Testis (tissue), 3 donors: ENCODE measurements around the gene PAN3. TPM values are rescaled to one million over a fixed set of nuclear protein-coding genes. Genes with fewer than 3 reads are reported as not detected.

Experiments used
- DNase-seq: peaks from one replicate; pipeline ENCODE4 v3.0.0-alpha.2; 2019
- H3K27ac ChIP-seq, 2 donors: fragments of 200-600 bp; sonication (generic); one replicate each; pipeline ENCODE4 v1.5.1; 2019
- H3K27me3 ChIP-seq: fragments of 200-600 bp; sonication (generic); one replicate; pipeline ENCODE4 v1.5.1; 2019
- H3K36me3 ChIP-seq: fragments of 200-600 bp; sonication (generic); one replicate; pipeline ENCODE4 v1.5.1; 2017; ENCODE audit warnings: low read depth; ENCODE audit errors: missing control alignments
- H3K4me1 ChIP-seq: fragments of 200-600 bp; sonication (generic); one replicate; pipeline ENCODE4 v1.5.1; 2019
- H3K4me3 ChIP-seq, 2 donors: fragments of 200-600 bp; sonication (generic); one replicate each; pipeline ENCODE4 v1.5.1; 2017 to 2019
- H3K9me3 ChIP-seq: fragments of 200-600 bp; sonication (generic); one replicate; pipeline ENCODE4 v1.5.1; 2017
- CTCF ChIP-seq, 3 experiments: fragments of 450-650 bp in 2 of 3; fragments of 200-600 bp in 1 of 3; sonication (generic) in 1 of 3; IDR thresholded peaks; one replicate each; pipeline ENCODE4 v1.5.1; 2016 to 2019; ENCODE audit warnings: antibody characterized with exemption in 3 of 3, mild to moderate bottlenecking in 2 of 3, moderate library complexity in 1 of 3
- POLR2A ChIP-seq: fragments of 450-650 bp; IDR thresholded peaks from one replicate; pipeline ENCODE4 v1.6.1; 2017; ENCODE audit warnings: antibody characterized with exemption, mild to moderate bottlenecking, moderate library complexity
- WGBS, 2 donors: methylation state at CpG; one replicate each; pipeline ENCODE4 v1.1.5; 2018; 5-methylcytosine and 5-hydroxymethylcytosine counted together
- intact Hi-C: fragments of 100-400 bp; cut with DNase I; formaldehyde crosslinking; loops from one replicate; pipeline ENCODE4 v1.15.1; 2023; ENCODE audit warnings: low total_unique reads
- polyA plus RNA-seq: library from polyadenylated mRNA; stranded (reverse); fragments of 350-450 nt; fragmentation: Illumina TruSeq; extraction: RNeasy Lipid Tissue Mini Kit (QIAGEN cat#74804); gene quantifications from one replicate; pipeline ENCODE4 v1.2.3, GENCODE V29; 2014; ENCODE audit warnings: low read depth, low replicate concordance; ENCODE audit not compliant: insufficient read depth
- total RNA-seq, 2 donors: library from RNA; depleted of rRNA; stranded (reverse); fragments of >200 nt; gene quantifications; one replicate each; pipeline ENCODE4 v1.2.3, GENCODE V29; 2016

PAN3 gene
- total and polyA plus RNA-seq, 3 donors from 2014 or later: 30.2 to 76.2 (median 74.8) TPM

- no peaks in the 10 kb centered on the region for H3K4me1 ChIP-seq
- TF ChIP-seq POLR2A (no peak), CTCF (IDR thresholded peaks at IDR 0.05) (no peak)
- H3K9me3 ChIP-seq: no peaks in the 10 kb centered on the region
- no peak overlapping the region for H3K27ac ChIP-seq
- H3K4me3 ChIP-seq: no peak overlapping the region
- H3K27me3 ChIP-seq: no peaks in the 10 kb centered on the region
- DNase-seq: no peak
- intact Hi-C loops: no loop called here
- WGBS, 2 donors: 56 to 83% methylated on average over 3 of the region's 3 CpGs
- H3K36me3 ChIP-seq: no peaks in the 10 kb centered on the region
Observed at GRCh38 chr13:28297341-28297740, 159.0 kb downstream of the PAN3 start.

GRCh38 chr13:28299916-28300315, 161.6 kb downstream of the PAN3 start:
- no peaks in the 10 kb centered on the region for H3K27me3 ChIP-seq
- DNase-seq: no peak
- H3K4me3 ChIP-seq: no peak overlapping the region
- intact Hi-C loops: no loop called here
- no peak overlapping the region for H3K27ac ChIP-seq
- H3K4me1 ChIP-seq: no peaks in the 10 kb centered on the region
- no peak for TF ChIP-seq POLR2A
- no peak for TF ChIP-seq CTCF (IDR thresholded peaks at IDR 0.05)
- no peaks in the 10 kb centered on the region for H3K36me3 ChIP-seq
- WGBS, 2 donors: 49 to 58% methylated on average over 2 of the region's 2 CpGs
- no peaks in the 10 kb centered on the region for H3K9me3 ChIP-seq

GRCh38 chr13:28301839-28302238, 163.5 kb downstream of the PAN3 start:
- DNase-seq: no peak
- intact Hi-C loops: no loop called here
- Histone ChIP-seq H3K4me1 (peaks cover 2% of the 10 kb centered on the region), H3K4me3 (no peak overlapping the region), H3K27ac (no peak overlapping the region), H3K36me3 (no peaks in the 10 kb centered on the region), H3K27me3 (no peaks in the 10 kb centered on the region), H3K9me3 (no peaks in the 10 kb centered on the region)
- TF ChIP-seq CTCF (IDR thresholded peaks at IDR 0.05): no peak
- 73 to 77% methylated on average over 4 of the region's 4 CpGs for WGBS, 2 donors

GRCh38 chr13:28306325-28306724, 168.0 kb downstream of the PAN3 start:
- intact Hi-C loops: no loop called here
- TF ChIP-seq CTCF (IDR thresholded peaks at IDR 0.05) (no peak), POLR2A (no peak)
- peaks cover 4% of the 10 kb centered on the region for H3K4me1 ChIP-seq
- no peak for DNase-seq
- H3K9me3 ChIP-seq: no peaks in the 10 kb centered on the region
- no peaks in the 10 kb centered on the region for H3K27me3 ChIP-seq
- H3K4me3 ChIP-seq: no peak overlapping the region
- no peak overlapping the region for H3K27ac ChIP-seq
- H3K36me3 ChIP-seq: no peaks in the 10 kb centered on the region
- WGBS, 2 donors: 89 to 91% methylated on average over 8 to 10 of the region's 10 CpGs

- 81 to 86% methylated on average over 6 of the region's 6 CpGs for WGBS, 2 donors
- no peaks in the 10 kb centered on the region for H3K9me3 ChIP-seq
Observed at GRCh38 chr13:28313579-28313978, 175.2 kb downstream of the PAN3 start.

More at GRCh38 chr13:28313579-28313978, 175.2 kb downstream of the PAN3 start:
- intact Hi-C loops: no loop called here
- H3K4me1 ChIP-seq: peaks cover 5% of the 10 kb centered on the region
- H3K36me3 ChIP-seq: no peaks in the 10 kb centered on the region
- TF ChIP-seq POLR2A: no peak
- no peak for TF ChIP-seq CTCF (IDR thresholded peaks at IDR 0.05)
- no peak overlapping the region for H3K4me3 ChIP-seq
- no peak overlapping the region for H3K27ac ChIP-seq
- H3K27me3 ChIP-seq: no peaks in the 10 kb centered on the region
- DNase-seq: no peak
